ENCODE measurements around the gene ARAP3. TPM values are rescaled to one million over a fixed set of nuclear protein-coding genes. Genes with fewer than 3 reads are reported as not detected.

Gene ARAP3
- total and polyA plus RNA-seq, 2 donors (not counting 3 experiments of a cell fraction or from before 2014, with no cell fraction given) = 60.6 to 136 TPM

GRCh38 chr5:141655020-141655419 lies 27.0 kb downstream of the ARAP3 start:
- no peak overlapping the region for H2AFZ ChIP-seq (ENCODE audit: low read depth, low read length)
- H4K20me1 ChIP-seq (replicated peaks; ENCODE audit: control insufficient read depth, extremely low read depth, insufficient read depth, low read length) = no peaks in the 10 kb centered on the region
- no peaks in the 10 kb centered on the region for H3K9me3 ChIP-seq (replicated peaks; ENCODE audit: control insufficient read depth, insufficient read depth, low read length)
- BruUV-seq (replicated peaks) = no TSS peak
- peak; percentile 28 for FAIRE-seq
- POLR2A ChIA-PET = no interaction called here
- dilution Hi-C loops (cut with MboI; ENCODE audit: extremely low pct_ligation_motif_present, low sequenced_read_pairs) = no loop called here
- H3K4me1 ChIP-seq (ENCODE audit: control insufficient read depth, extremely low read depth, insufficient read depth, low read length) = peaks cover 19% of the 10 kb centered on the region
- H3K27me3 ChIP-seq (ENCODE audit: control insufficient read depth in 2 of 2, insufficient read depth in 2 of 2, low read length in 2 of 2) = no peaks in the 10 kb centered on the region
- no peak overlapping the region for H3K27ac ChIP-seq (ENCODE audit: insufficient read depth, low read depth, low read length)
- H3K9me1 ChIP-seq (replicated peaks; ENCODE audit: control insufficient read depth, extremely low read depth, insufficient read depth, low read length) = no peaks in the 10 kb centered on the region
- no peak overlapping the region for H3K4me2 ChIP-seq (ENCODE audit: insufficient read depth, low read length)
- peaks cover 3% of the 10 kb centered on the region for H3K79me2 ChIP-seq (ENCODE audit: control insufficient read depth, insufficient read depth, low read length)
- no peak overlapping the region for H3K4me3 ChIP-seq (replicated peaks in 1 of 3; ENCODE audit: insufficient read depth in 1 of 3, low read depth in 1 of 3, low read length in 3 of 3)
- CTCF ChIA-PET = no interaction called here
- DNase-seq (ENCODE audit: low read depth, low spot score) = no peak
- peaks cover 30 to 49% of the 10 kb centered on the region in 2 experiments for H3K36me3 ChIP-seq (ENCODE audit: control insufficient read depth in 2 of 2, extremely low read depth in 1 of 2, insufficient read depth in 2 of 2, low read length in 2 of 2)
- no peak overlapping the region for H3K9ac ChIP-seq (replicated peaks; ENCODE audit: extremely low read depth, insufficient read depth, low read length)
- intact Hi-C loops (cut with micrococcal nuclease) = no loop called here
- TF ChIP-seq JUN (IDR thresholded peaks at IDR 0.05; ENCODE audit: borderline replicate concordance, insufficient read depth, insufficient read length, low read depth) (no peak), MYC (IDR thresholded peaks at IDR 0.05; ENCODE audit: low read depth, low read length) (no peak), MAX (IDR thresholded peaks at IDR 0.05; ENCODE audit: insufficient read depth, insufficient read length) (no peak), FOS (IDR thresholded peaks at IDR 0.05; ENCODE audit: borderline replicate concordance, insufficient read depth, low read length) (no peak)
- TF ChIP-seq, protein P1, sequence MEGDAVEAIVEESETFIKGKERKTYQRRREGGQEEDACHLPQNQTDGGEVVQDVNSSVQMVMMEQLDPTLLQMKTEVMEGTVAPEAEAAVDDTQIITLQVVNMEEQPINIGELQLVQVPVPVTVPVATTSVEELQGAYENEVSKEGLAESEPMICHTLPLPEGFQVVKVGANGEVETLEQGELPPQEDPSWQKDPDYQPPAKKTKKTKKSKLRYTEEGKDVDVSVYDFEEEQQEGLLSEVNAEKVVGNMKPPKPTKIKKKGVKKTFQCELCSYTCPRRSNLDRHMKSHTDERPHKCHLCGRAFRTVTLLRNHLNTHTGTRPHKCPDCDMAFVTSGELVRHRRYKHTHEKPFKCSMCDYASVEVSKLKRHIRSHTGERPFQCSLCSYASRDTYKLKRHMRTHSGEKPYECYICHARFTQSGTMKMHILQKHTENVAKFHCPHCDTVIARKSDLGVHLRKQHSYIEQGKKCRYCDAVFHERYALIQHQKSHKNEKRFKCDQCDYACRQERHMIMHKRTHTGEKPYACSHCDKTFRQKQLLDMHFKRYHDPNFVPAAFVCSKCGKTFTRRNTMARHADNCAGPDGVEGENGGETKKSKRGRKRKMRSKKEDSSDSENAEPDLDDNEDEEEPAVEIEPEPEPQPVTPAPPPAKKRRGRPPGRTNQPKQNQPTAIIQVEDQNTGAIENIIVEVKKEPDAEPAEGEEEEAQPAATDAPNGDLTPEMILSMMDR (IDR thresholded peaks at IDR 0.05; ENCODE audit: extremely low read depth in 1 of 2, insufficient read depth in 1 of 2, low read depth in 1 of 2, low read length in 2 of 2) = no peak

- Histone ChIP-seq H3K79me2 (ENCODE audit: control insufficient read depth, insufficient read depth, low read length) (peaks cover 3% of the 10 kb centered on the region), H3K27me3 (ENCODE audit: control insufficient read depth in 2 of 2, insufficient read depth in 2 of 2, low read length in 2 of 2) (no peaks in the 10 kb centered on the region), H3K9me3 (replicated peaks; ENCODE audit: control insufficient read depth, insufficient read depth, low read length) (no peaks in the 10 kb centered on the region), H3K4me3 (replicated peaks in 1 of 3; ENCODE audit: insufficient read depth in 1 of 3, low read depth in 1 of 3, low read length in 3 of 3) (no peak overlapping the region), H4K20me1 (replicated peaks; ENCODE audit: control insufficient read depth, extremely low read depth, insufficient read depth, low read length) (no peaks in the 10 kb centered on the region), H3K4me1 (ENCODE audit: control insufficient read depth, extremely low read depth, insufficient read depth, low read length) (peaks cover 19% of the 10 kb centered on the region), H3K27ac (ENCODE audit: insufficient read depth, low read depth, low read length) (no peak overlapping the region), H3K36me3 (ENCODE audit: control insufficient read depth in 2 of 2, extremely low read depth in 1 of 2, insufficient read depth in 2 of 2, low read length in 2 of 2) (peaks cover 27 to 44% of the 10 kb centered on the region in 2 experiments), H3K9ac (replicated peaks; ENCODE audit: extremely low read depth, insufficient read depth, low read length) (no peak overlapping the region), H2AFZ (ENCODE audit: low read depth, low read length) (no peak overlapping the region), H3K9me1 (replicated peaks; ENCODE audit: control insufficient read depth, extremely low read depth, insufficient read depth, low read length) (no peaks in the 10 kb centered on the region), H3K4me2 (ENCODE audit: insufficient read depth, low read length) (no peak overlapping the region)
- TF ChIP-seq POLR2A (IDR thresholded peaks at IDR 0.05; ENCODE audit: low read depth, low read length) (no peak), EZH2 (IDR thresholded peaks at IDR 0.05; ENCODE audit: borderline replicate concordance, low read depth, low read length, severe bottlenecking) (no peak)
- TF ChIP-seq, protein P1 (IDR thresholded peaks at IDR 0.05; ENCODE audit: extremely low read depth in 1 of 2, insufficient read depth in 1 of 2, low read depth in 1 of 2, low read length in 2 of 2) = no peak
- dilution Hi-C loops (cut with MboI; ENCODE audit: extremely low pct_ligation_motif_present, low sequenced_read_pairs) (no loop called here), intact Hi-C loops (cut with micrococcal nuclease) (no loop called here)
- DNase-seq (ENCODE audit: low read depth, low spot score) = no peak
- ChIA-PET CTCF (interaction anchor here (1.1 to 1.9 kb wide), 2 partner anchors 62 to 306 kb away, joined by 3 to 8 read pairs; no protein-coding TSS in a partner anchor), POLR2A (interaction anchor here (0.7 kb wide), 1 partner anchor 248 kb away, joined by 4 read pairs; no protein-coding TSS in a partner anchor)
- no TSS peak for BruUV-seq (replicated peaks)
- FAIRE-seq = no peak
These were observed 27.7 kb downstream of the ARAP3 start for GRCh38 chr5:141654298-141654697.

Measured in endothelial cell of umbilical vein (primary cell).